GM12865 (cell line): Measurements from ENCODE around the gene UFD1.

Source experiments
- DNase-seq: peaks from one replicate; pipeline ENCODE4 v3.0.0; 2010; ENCODE audit warnings: low read depth
- H3K4me3 ChIP-seq: 2 replicates; pipeline ENCODE4 v1.5.1; 2011; ENCODE audit warnings: mild to moderate bottlenecking, low read depth, low read length, control low read depth
- CTCF ChIP-seq: IDR thresholded peaks from 2 replicates; pipeline ENCODE4 v1.5.1; 2011; ENCODE audit warnings: low read length, control low read depth, low read depth, inconsistent platforms; ENCODE audit not compliant: insufficient read depth; ENCODE audit errors: missing control alignments

The UFD1 gene

DNA sequence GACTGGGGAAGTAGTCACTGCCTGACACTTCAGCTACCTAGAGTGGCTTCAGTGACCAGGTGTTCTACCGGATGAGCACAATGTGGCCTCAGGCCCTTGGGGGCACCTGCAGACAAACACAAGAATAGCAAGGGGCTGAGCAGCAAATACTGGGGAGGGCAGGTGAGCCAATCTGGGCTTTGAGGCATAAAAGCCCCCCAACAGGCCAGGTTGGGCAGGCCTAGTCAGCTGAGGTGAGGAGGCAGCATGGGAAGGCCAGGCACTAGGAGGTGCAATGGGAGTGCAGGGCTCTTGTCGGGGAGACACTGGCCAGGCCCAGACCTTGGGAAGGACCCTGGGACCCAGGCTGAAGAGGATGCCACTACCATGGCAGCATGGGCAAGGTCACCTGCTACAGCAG is 9.0 kb downstream of the UFD1 start:
- TF ChIP-seq CTCF = no peak
- no peak overlapping the region for H3K4me3 ChIP-seq
- no peak for DNase-seq

DNA sequence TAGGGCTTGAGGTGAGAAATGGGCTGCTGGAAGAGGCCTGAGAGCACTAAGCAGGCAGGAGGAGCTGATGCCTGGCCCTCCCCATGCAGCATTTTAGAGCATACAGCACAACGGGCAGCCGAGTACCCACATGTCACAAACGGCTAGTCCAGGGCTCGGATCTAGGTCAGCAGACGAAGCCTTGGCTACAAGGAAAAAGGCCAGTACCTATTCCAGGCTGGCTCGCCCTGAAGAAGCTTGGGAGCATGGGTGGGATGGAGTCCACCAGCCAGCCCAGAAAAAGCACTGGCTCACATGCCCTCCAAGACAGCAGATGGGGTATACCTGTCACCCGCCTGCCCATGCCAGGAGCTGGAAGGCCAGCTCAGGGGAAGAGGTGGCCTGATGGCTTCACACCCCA is 9.6 kb downstream of the UFD1 start:
- DNase-seq = no peak
- no peak overlapping the region for H3K4me3 ChIP-seq
- TF ChIP-seq CTCF = no peak

GRCh38 chr22:19467912-19468311 is 11.1 kb downstream of the UFD1 start:
- no peak overlapping the region for H3K4me3 ChIP-seq
- no peak for DNase-seq
- TF ChIP-seq CTCF = no peak

DNA sequence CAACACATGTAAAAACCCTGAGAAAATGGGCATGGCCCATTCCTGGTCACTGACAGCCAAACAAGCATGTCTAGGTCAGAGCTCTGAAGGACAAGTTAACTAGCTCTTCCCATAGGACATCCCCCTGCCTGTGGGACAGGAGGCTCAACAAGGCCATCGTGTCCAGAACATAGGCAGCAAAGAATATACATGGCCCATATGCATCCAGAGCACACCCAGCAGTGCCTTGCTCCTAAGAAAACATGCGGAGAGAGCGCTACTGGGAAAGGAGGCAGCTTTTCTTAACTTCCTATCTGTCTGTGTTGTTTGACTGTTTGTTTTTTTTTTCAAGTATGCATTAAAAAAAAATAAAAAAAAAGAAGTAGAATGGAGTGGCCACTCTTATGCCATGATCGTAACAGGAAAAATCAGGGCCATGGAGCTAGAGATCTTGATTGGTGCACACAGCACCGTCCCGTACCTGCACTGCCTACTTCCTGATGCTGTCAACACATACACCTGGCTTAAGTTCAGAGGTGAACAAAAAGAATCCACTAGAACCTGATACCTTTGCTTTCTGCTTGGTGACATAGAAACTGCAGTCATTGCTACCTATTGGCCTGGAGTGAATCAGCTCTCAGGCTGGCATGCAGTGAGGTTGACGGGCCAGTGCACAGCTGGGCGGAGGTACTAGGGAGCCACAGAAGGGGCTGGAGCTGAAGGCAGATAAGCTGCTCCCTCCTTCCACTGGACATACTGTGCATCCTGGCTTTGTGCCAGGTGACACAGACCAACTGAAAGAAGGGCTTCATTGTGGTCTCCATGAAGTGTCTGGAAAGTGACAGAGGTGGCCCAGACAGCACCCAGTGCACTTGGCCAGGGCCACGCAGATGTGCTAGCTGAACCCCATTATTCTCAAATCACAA is 11.9 kb downstream of the UFD1 start:
- no peak for DNase-seq
- no peak for TF ChIP-seq CTCF
- no peak overlapping the region for H3K4me3 ChIP-seq

DNA sequence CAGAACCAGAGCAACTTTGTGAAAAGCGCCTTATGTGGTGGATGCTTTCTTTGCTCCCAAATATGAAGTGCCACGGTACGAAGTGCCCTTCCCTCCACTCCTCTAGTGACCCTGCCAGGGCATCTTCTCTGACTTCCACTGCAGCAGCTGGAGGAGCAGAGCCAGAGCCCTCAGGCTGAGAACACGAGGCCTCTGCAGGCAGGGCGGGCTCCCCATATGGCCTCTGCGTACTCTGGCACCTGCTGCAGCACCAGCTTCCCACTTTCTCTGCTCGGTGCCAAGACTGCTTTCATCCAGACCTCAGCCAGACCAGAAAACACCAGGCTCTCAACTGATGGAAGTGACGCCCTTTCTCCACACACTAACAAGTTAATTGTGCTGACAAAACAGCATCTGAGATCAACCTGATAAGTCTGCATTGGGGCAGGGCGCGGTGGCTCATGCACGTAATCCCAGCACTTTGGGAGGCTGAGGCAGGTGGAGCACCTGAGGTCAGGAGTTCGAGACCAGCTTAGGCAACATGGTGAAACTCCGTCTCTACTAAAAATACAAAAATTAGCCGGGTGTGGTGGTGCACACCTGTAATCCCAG is 12.8 kb downstream of the UFD1 start:
- no peak overlapping the region for H3K4me3 ChIP-seq
- no peak for DNase-seq
- TF ChIP-seq CTCF = no peak

DNA sequence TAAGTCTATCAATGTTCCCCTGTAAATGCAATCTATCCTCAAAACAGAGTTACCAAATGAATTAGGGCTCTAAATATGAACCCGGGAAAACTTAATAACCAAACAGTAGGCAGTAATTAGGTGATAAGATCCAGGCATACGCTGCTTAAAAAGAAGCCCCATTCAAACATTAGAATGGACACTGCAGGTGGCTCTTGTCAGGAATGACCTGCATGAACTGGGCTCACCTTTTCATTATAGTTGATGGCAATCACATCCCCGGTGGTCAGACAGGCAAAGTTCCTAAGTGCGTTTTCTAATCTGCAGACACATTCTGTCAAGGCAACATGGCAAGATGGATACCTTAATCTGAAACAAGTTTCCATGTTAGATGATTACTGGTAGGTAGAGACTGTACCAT is 14.0 kb downstream of the UFD1 start:
- TF ChIP-seq CTCF = no peak
- H3K4me3 ChIP-seq = no peak overlapping the region
- DNase-seq = no peak
